GM21529 (cell line): Measurements from ENCODE around the gene EPN2.
A peak's percentile ranks its signal among the peaks of the same experiment; 100 is the strongest.

Experiments
- ATAC-seq: cut with Tn5 transposase; IDR thresholded peaks from one replicate; pipeline ENCODE4 v1.9.1; 2021; ENCODE audit not compliant: unreplicated experiment

EPN2 gene

GRCh38 chr17:19309701-19310100, 72.5 kb downstream of the EPN2 start:
- no peak for ATAC-seq

DNA sequence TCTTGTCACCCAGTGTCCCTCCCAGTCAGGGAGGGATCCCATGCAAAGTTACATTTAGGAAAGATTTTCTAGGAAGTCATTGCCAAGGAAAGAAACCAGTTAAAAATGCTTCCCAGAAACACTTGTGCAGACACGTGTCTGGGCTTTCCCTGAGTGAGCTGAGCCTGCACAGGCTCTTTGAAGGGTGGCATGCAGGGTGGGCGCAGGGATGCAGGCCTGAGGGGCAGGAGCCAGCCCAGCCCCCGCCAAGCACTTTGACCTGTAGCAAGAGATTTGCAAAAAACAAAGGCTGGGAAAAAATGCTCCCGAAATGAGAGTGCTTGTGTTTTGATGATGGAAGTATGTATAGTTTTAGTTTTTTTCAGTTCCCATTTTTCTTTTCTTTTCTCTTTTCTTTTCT, 73.0 kb downstream of the EPN2 start:
- no peak for ATAC-seq

DNA sequence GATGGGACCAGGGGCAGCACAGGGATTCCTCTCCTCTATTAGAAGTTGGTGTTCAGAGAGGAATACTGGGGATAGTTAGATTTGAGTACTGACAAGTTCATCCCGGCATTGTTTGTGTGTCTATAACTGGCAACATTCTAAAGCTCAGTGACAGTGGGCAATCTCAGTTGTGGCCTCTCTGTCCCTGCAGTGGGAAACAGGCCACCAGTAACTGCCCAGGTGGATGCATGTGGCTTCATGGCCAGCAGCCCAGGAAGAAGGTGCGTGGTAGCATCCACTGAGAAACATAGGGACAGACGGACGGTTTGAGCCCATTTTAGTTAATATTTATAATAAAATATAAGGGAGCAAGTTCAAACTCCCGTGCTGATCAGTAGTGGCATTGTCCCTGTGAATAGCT, 73.8 kb downstream of the EPN2 start:
- ATAC-seq = no peak

DNA sequence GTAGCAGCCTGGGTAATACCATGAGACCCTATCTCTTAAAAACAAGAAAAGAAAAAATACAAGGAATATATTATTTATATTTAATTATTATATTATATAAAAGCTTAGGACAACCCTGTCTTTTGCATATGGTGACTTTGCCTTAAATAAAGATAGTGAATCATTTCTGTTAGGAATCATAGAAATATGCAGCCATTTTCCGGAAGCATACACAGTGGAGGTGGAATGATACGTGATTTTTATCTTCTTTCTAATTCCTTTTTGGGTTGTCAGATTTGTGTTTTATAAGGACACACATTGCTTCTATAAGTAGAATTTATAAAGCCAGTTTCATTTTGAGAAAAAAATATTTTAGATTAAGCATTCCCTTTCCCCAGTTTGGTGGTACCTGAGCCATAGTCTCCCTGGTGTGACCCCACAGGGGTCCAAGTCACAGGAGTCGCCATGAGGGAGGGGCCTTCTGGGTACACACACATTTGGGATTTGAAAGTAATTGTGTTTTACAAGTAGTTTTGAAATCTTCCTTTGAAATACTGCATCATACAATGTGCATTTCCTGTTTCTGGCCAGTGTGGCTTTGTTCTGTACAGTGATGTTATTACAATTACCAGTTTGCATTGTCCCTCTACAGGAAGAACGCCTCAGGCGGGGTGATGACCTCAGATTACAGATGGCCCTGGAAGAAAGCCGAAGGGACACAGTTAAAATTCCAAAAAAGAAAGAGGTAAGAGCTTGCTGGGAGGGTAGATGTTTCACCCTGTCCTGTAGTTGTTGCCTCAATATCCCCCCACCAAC, 74.5 kb downstream of the EPN2 start:
- ATAC-seq = no peak

DNA sequence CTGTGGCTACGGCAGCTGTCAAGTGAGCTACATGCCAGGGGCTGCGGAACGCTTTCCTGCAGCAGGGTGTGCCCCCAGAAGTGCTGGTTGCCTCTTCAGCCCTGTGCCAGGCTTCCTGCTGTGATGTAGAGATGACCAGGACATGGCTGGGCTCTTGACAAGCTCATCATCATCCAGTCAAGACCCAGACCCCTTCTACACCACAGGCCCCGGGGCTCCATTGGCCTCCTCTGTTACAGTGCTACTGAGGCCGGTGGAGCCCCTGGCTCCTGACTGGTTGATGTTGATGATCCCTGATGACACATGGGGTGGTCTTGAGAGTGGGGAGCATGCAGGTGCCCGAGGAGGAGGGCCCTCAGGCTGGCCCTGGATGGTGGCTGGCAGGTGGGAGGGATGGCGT, 75.2 kb downstream of the EPN2 start:
- no peak for ATAC-seq

DNA sequence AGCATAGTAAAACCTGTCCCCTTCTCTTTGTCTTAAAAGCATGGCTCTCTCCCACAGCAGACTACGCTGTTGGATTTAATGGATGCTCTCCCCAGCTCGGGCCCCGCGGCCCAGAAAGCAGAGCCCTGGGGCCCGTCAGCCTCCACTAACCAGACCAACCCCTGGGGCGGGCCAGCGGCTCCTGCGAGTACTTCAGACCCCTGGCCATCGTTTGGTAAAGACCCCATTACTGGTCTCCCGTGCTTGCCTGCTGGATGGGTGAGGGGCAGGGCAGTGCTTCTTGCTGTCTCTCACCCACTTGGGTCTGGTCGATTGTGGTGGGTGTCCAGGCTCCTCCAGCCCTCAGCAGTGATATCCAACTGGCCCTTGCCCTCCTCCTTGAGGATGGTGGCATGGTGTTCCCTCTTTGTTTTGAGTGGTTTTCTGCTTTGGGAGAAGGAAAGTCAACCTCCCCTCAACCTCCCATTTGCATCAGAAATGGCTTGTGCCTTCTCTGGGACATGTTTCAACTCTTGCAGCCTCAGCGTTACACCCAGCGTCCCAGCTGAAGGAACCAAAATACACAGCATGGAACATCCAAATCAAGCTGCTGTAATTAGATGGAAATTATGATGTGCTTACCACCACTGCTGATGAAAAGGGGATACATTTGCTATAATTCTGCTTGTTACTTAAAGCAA, 76.0 kb downstream of the EPN2 start:
- no peak for ATAC-seq

GRCh38 chr17:19313746-19314651, 76.8 kb downstream of the EPN2 start:
- no peak for ATAC-seq

DNA sequence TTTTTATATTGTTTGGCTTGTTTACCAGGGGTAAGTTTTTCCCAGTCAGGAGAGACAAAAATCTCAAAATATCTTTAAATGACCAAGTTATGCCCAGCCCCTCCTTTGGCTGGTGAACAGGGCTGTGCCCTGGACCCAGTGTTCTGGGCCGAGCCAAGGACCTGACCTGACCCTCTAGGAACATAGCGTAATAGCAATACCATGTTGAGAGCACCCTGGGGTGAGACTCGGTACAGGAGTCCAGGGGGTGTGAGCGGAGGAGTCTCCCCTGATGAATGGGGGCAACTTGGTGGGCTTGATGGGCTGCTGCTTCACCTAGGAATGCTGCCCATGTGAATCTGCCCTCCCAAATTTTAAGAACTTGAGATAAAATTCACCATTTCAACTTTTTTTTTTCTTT, 77.9 kb downstream of the EPN2 start:
- ATAC-seq = no peak

- no peak for ATAC-seq
Measured at GRCh38 chr17:19316761-19317358, 79.7 kb downstream of the EPN2 start.

- peak; percentile 95 for ATAC-seq
Measured at GRCh38 chr17:19317359-19318095, 80.4 kb downstream of the EPN2 start.

DNA sequence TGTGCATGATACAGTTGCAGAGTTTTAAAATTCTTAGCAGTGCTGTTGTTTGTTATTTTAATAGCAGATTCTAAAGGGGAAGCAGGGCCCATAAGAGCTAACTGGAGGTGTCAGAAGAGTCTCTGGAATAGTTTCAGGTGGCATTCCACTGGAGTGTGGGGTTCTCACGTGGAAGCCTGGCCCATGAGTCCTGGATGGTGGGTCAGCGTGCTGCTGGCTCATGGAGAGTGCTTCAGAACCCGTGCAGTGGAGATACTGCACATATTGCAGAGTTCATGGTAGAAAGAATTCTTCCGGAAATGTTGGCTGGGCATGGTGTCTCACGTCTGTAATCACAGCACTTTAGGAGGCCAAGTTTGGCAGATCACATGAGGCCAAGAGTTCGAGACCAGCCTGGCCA, 81.4 kb downstream of the EPN2 start:
- ATAC-seq = no peak

GRCh38 chr17:19319771-19320505, 82.8 kb downstream of the EPN2 start:
- ATAC-seq = no peak

DNA sequence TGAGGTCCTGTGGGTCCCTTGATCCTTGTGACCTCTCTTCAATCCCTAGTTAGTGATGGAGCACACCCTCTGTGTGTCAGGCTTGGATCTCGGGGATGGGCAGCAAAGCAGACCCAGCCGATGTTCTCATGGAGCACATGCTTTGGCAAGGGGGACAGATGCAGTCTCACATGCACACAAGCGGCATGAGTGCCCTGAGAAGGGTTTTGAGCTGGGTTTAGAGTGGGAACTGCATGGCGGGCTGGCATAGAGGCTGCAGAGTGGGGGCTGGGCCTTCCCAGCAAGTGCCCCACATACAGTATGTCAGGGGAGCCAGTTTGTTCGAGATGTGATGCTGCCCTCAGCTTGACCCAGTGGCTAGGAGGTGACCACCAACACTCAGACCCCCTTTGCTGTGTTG, 83.7 kb downstream of the EPN2 start:
- ATAC-seq = no peak

- ATAC-seq = no peak
Measured at GRCh38 chr17:19321481-19322128, 84.4 kb downstream of the EPN2 start.

DNA sequence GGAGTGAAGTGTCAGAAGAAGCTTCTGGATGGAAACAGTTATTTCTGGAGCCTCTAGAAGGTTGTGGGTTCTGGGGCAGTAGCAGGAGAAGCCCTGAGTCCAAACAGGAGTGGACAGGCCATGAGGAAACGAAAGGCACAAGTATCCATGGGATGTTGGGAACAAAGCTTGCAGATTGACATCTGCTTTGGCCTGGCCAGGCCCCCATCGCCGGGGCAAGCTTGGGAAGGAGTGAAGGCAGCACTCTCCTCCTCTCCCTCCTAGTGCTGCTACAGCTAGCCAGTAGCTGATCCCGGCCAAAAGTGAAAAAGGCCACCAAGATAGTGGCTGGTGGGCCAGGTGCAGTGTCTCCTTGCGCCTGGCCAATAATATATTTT, 85.0 kb downstream of the EPN2 start:
- no peak for ATAC-seq

DNA sequence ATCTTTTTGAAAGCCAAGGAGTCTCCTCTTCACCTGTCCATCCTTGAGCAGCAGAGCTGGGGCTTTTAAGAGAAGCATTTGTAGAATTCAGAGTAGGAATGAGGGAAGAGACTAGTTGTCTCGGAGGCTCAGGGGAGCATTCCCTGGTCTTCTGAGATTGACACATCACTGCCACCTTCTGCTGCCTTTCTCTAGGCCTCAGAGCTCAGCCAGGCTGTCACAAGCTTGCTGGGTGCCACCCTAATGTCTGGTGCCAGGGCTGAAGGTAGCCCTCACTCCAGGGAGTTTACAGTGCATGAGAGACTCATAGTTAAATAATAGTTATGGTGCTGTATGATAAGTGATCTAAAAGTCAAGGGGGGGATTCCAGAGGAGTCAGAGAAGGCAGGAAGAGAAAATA, 85.7 kb downstream of the EPN2 start:
- no peak for ATAC-seq

DNA sequence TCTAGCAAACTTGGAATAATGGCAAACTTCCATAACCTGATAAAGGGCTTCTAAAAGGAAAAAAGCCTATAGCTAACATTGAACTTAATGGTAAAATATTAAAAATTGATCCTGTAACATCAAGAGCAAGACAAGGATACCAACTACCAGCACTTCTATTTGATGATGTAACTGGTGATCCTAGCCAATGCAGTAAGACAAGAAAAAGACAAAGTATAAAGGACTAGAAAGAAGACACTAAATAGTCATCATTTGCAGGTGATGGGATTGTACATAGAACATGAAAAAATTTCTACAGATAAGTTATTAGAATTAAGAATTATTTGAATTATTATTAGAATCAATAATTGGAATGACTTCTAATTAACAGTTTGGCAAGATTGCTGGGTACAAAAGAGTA, 88.4 kb downstream of the EPN2 start:
- ATAC-seq = no peak

DNA sequence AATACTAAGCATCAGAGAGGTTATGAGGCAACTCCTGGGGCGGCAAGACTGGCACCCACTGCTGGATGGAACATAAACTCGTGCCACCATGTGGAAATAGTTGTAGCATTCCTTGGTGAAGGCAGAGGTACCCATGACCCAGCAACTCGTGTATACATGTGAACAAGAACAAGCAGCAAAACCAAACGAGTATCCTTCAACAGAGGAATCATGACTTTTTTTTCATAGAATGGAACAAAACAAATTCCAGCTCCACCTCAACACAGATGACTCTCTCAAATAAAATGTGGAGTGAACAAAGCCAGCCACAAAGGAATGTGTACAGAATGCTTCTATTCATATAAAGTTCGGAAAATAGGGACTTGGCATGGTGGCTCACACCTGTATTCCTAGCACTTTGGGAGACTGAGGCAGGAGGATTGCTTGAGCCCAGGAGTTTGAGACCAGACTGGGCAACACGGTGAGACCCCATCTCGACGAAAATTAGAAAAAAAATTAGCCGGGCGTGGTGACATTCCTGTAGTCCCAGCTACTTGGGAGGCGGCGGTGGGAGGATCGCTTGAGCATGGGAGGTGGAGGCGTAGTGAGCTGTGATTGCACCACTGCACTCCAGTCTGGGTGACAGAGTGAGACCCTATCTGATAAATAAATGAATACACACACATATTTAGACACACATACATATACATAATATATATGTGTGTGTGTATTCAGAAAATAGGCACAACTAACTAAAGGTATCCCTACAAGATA, 90.0 kb downstream of the EPN2 start:
- no peak for ATAC-seq
